Ovary (tissue), 3 donors: Measurements from ENCODE around the gene AUH.

Source experiments
- CTCF ChIP-seq, 3 donors: fragments of 450-650 bp in 2 of 3; fragments of 200-600 bp in 1 of 3; IDR thresholded peaks; one replicate each; pipeline versions ENCODE4 v1.5.1 to v1.8.0; 2016 to 2022; ENCODE audit warnings: antibody characterized with exemption in 3 of 3, mild to moderate bottlenecking in 1 of 3
- EP300 ChIP-seq: sonication (generic); formaldehyde crosslinking; IDR thresholded peaks from one replicate; pipeline ENCODE4 v1.6.1; 2017; ENCODE audit warnings: antibody characterized with exemption
- POLR2A ChIP-seq: fragments of 450-650 bp; IDR thresholded peaks from one replicate; pipeline ENCODE4 v1.6.1; 2017; ENCODE audit warnings: antibody characterized with exemption, mild to moderate bottlenecking, moderate library complexity
- donor health status: DM: no; HTN: no; CAD: no.

- TF ChIP-seq POLR2A (no peak), CTCF (IDR thresholded peaks at IDR 0.05) (no peak), EP300 (no peak)
Observed at GRCh38 chr9:91360551-91361290, 997 bp downstream of the AUH start.
